ENCODE results near the gene PLEK2. TPM values are rescaled to one million over a fixed set of nuclear protein-coding genes. Genes with fewer than 3 reads are reported as not detected.

The PLEK2 gene
- total RNA-seq, 1 experiment from 2014 or later = 1.3 TPM

DNA sequence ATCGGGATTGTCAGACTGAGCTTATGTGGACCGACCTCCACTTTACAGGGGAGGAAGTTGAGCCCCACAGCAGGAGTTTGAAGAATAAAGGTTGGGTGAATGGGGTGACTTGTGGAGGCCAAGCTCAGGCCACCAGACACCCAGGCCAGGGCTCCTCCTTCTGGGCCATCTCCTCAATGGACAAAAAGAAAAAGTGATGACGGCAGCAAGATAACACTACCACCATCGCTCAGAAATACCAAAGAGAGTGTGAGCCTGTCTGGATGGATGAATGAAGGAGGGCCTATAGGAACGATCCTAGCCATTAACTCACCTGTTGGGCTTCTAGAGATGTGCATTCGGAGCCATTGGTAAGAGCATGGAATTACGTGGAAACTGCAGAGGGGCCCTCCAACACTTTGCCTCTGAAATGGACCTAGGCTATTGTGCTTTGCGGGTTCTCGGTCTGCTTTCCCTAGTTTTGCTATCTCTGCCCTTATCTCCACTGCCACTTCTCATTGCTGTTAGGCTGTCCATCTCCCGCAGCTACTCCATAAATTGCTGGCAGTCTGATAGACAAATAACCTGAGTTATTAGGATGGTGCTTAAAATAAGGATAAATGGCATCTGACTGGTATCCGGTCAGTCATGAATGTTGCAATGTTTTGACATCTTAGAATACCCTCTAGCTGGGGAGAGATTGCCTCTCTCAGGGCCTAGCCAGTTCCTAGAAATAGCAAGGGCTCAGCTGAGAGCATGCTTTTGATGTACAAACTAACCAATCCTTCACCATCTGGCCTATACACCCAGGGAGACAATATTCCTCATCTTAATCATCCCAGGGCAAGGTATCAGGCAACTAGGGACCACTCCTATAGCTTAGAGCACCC is 9.6 kb upstream of the PLEK2 start:
- ChIA-PET POLR2A (interaction anchor here (0.5 kb wide), 1 partner anchor 211 kb away, joined by 6 read pairs; no protein-coding TSS in a partner anchor), CTCF (interaction anchor here (1.6 to 3.5 kb wide), 6 partner anchors 7 to 282 kb away, joined by 10 to 30 read pairs (median 16); partner anchors contain the start of genes ARG2 and PIGH)
- no peaks in the 10 kb centered on the region for H3K36me3 Mint-ChIP-seq

More for the DNA sequence above, 9.6 kb upstream of the PLEK2 start:
- H3K27me3 Mint-ChIP-seq (ENCODE audit: low read depth) = no peaks in the 10 kb centered on the region; the same call in 1 of the 2 replicates
- H3K9me3 Mint-ChIP-seq = no peaks in the 10 kb centered on the region
- no peaks in the 10 kb centered on the region for H3K4me1 Mint-ChIP-seq
- H3K4me3 Mint-ChIP-seq = no peak overlapping the region
- TF ChIP-seq ETV6 (CRISPR knock-in tag; IDR thresholded peaks at IDR 0.05) = no peak
- no peak for TF ChIP-seq TP53 (CRISPR knock-in tag; IDR thresholded peaks at IDR 0.05)
- TF ChIP-seq, protein P1, sequence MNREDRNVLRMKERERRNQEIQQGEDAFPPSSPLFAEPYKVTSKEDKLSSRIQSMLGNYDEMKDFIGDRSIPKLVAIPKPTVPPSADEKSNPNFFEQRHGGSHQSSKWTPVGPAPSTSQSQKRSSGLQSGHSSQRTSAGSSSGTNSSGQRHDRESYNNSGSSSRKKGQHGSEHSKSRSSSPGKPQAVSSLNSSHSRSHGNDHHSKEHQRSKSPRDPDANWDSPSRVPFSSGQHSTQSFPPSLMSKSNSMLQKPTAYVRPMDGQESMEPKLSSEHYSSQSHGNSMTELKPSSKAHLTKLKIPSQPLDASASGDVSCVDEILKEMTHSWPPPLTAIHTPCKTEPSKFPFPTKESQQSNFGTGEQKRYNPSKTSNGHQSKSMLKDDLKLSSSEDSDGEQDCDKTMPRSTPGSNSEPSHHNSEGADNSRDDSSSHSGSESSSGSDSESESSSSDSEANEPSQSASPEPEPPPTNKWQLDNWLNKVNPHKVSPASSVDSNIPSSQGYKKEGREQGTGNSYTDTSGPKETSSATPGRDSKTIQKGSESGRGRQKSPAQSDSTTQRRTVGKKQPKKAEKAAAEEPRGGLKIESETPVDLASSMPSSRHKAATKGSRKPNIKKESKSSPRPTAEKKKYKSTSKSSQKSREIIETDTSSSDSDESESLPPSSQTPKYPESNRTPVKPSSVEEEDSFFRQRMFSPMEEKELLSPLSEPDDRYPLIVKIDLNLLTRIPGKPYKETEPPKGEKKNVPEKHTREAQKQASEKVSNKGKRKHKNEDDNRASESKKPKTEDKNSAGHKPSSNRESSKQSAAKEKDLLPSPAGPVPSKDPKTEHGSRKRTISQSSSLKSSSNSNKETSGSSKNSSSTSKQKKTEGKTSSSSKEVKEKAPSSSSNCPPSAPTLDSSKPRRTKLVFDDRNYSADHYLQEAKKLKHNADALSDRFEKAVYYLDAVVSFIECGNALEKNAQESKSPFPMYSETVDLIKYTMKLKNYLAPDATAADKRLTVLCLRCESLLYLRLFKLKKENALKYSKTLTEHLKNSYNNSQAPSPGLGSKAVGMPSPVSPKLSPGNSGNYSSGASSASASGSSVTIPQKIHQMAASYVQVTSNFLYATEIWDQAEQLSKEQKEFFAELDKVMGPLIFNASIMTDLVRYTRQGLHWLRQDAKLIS (CRISPR knock-in tag; IDR thresholded peaks at IDR 0.05; ENCODE audit: borderline replicate concordance) = no peak
- TF ChIP-seq, protein P2, sequence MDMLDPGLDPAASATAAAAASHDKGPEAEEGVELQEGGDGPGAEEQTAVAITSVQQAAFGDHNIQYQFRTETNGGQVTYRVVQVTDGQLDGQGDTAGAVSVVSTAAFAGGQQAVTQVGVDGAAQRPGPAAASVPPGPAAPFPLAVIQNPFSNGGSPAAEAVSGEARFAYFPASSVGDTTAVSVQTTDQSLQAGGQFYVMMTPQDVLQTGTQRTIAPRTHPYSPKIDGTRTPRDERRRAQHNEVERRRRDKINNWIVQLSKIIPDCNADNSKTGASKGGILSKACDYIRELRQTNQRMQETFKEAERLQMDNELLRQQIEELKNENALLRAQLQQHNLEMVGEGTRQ (CRISPR knock-in tag; IDR thresholded peaks at IDR 0.05) = no peak
- TF ChIP-seq ZNF121 (CRISPR knock-in tag; IDR thresholded peaks at IDR 0.05) = no peak
- TF ChIP-seq, protein P3, sequence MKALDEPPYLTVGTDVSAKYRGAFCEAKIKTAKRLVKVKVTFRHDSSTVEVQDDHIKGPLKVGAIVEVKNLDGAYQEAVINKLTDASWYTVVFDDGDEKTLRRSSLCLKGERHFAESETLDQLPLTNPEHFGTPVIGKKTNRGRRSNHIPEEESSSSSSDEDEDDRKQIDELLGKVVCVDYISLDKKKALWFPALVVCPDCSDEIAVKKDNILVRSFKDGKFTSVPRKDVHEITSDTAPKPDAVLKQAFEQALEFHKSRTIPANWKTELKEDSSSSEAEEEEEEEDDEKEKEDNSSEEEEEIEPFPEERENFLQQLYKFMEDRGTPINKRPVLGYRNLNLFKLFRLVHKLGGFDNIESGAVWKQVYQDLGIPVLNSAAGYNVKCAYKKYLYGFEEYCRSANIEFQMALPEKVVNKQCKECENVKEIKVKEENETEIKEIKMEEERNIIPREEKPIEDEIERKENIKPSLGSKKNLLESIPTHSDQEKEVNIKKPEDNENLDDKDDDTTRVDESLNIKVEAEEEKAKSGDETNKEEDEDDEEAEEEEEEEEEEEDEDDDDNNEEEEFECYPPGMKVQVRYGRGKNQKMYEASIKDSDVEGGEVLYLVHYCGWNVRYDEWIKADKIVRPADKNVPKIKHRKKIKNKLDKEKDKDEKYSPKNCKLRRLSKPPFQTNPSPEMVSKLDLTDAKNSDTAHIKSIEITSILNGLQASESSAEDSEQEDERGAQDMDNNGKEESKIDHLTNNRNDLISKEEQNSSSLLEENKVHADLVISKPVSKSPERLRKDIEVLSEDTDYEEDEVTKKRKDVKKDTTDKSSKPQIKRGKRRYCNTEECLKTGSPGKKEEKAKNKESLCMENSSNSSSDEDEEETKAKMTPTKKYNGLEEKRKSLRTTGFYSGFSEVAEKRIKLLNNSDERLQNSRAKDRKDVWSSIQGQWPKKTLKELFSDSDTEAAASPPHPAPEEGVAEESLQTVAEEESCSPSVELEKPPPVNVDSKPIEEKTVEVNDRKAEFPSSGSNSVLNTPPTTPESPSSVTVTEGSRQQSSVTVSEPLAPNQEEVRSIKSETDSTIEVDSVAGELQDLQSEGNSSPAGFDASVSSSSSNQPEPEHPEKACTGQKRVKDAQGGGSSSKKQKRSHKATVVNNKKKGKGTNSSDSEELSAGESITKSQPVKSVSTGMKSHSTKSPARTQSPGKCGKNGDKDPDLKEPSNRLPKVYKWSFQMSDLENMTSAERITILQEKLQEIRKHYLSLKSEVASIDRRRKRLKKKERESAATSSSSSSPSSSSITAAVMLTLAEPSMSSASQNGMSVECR (CRISPR knock-in tag; IDR thresholded peaks at IDR 0.05; ENCODE audit: borderline replicate concordance) = no peak
- TF ChIP-seq NR3C1 (CRISPR knock-in tag; conservative IDR thresholded peaks at IDR 0.05; ENCODE audit: low read depth) = no peak
- TF ChIP-seq, protein P4, sequence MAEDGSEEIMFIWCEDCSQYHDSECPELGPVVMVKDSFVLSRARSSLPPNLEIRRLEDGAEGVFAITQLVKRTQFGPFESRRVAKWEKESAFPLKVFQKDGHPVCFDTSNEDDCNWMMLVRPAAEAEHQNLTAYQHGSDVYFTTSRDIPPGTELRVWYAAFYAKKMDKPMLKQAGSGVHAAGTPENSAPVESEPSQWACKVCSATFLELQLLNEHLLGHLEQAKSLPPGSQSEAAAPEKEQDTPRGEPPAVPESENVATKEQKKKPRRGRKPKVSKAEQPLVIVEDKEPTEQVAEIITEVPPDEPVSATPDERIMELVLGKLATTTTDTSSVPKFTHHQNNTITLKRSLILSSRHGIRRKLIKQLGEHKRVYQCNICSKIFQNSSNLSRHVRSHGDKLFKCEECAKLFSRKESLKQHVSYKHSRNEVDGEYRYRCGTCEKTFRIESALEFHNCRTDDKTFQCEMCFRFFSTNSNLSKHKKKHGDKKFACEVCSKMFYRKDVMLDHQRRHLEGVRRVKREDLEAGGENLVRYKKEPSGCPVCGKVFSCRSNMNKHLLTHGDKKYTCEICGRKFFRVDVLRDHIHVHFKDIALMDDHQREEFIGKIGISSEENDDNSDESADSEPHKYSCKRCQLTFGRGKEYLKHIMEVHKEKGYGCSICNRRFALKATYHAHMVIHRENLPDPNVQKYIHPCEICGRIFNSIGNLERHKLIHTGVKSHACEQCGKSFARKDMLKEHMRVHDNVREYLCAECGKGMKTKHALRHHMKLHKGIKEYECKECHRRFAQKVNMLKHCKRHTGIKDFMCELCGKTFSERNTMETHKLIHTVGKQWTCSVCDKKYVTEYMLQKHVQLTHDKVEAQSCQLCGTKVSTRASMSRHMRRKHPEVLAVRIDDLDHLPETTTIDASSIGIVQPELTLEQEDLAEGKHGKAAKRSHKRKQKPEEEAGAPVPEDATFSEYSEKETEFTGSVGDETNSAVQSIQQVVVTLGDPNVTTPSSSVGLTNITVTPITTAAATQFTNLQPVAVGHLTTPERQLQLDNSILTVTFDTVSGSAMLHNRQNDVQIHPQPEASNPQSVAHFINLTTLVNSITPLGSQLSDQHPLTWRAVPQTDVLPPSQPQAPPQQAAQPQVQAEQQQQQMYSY (CRISPR knock-in tag; IDR thresholded peaks at IDR 0.05) = no peak
- no peak for TF ChIP-seq MYBL2 (CRISPR knock-in tag; IDR thresholded peaks at IDR 0.05)
- TF ChIP-seq GRHL2 (CRISPR knock-in tag; IDR thresholded peaks at IDR 0.05; ENCODE audit: insufficient replicate concordance, severe bottlenecking) = no peak
- no peak for TF ChIP-seq ZNF138 (CRISPR knock-in tag; conservative IDR thresholded peaks at IDR 0.05)
- no peak for TF ChIP-seq NR1H2 (CRISPR knock-in tag; IDR thresholded peaks at IDR 0.05)
- TF ChIP-seq CREB1 (CRISPR knock-in tag; IDR thresholded peaks at IDR 0.05) = no peak
- TF ChIP-seq, protein P5, sequence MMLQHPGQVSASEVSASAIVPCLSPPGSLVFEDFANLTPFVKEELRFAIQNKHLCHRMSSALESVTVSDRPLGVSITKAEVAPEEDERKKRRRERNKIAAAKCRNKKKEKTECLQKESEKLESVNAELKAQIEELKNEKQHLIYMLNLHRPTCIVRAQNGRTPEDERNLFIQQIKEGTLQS (CRISPR knock-in tag; conservative IDR thresholded peaks at IDR 0.05) = no peak
- TF ChIP-seq, protein P6, sequence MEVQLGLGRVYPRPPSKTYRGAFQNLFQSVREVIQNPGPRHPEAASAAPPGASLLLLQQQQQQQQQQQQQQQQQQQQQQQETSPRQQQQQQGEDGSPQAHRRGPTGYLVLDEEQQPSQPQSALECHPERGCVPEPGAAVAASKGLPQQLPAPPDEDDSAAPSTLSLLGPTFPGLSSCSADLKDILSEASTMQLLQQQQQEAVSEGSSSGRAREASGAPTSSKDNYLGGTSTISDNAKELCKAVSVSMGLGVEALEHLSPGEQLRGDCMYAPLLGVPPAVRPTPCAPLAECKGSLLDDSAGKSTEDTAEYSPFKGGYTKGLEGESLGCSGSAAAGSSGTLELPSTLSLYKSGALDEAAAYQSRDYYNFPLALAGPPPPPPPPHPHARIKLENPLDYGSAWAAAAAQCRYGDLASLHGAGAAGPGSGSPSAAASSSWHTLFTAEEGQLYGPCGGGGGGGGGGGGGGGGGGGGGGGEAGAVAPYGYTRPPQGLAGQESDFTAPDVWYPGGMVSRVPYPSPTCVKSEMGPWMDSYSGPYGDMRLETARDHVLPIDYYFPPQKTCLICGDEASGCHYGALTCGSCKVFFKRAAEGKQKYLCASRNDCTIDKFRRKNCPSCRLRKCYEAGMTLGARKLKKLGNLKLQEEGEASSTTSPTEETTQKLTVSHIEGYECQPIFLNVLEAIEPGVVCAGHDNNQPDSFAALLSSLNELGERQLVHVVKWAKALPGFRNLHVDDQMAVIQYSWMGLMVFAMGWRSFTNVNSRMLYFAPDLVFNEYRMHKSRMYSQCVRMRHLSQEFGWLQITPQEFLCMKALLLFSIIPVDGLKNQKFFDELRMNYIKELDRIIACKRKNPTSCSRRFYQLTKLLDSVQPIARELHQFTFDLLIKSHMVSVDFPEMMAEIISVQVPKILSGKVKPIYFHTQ (CRISPR knock-in tag; IDR thresholded peaks at IDR 0.05) = no peak
- DNase-seq (ENCODE audit: low spot score) = no peak
- no peak for ATAC-seq
- no peak overlapping the region for H3K27ac Mint-ChIP-seq
